ENCODE data around the gene PXN. TPM values are rescaled to one million over a fixed set of nuclear protein-coding genes. Genes with fewer than 3 reads are reported as not detected.

Gene PXN
- total RNA-seq, 2 experiments from 2014 or later = 74.5 to 104 TPM

Other genes with a start within 250 kb of the PXN start
- gene RAB35, start 149.0 kb downstream of the PXN start, total RNA-seq = 10 to 100 TPM; 58.4 to 63.2 TPM
- gene GCN1, start 71.0 kb downstream of the PXN start, total RNA-seq = 100 to 1,000 TPM; 125 to 139 TPM
- gene RPLP0, start 64.6 kb downstream of the PXN start, total RNA-seq = 1,000 to 10,000 TPM; 3,424 to 4,221 TPM
- gene RNU4-2, start 26.2 kb upstream of the PXN start, total RNA-seq = 1,000 to 10,000 TPM in 1 of 2 experiments, 100 to 1,000 TPM in 1; 385 to 1,689 TPM
- gene RNU4-1, start 27.5 kb upstream of the PXN start, total RNA-seq = 1,000 to 10,000 TPM in 1 of 2 experiments, 100 to 1,000 TPM in 1; 323 to 1,150 TPM
- 1 to 10 TPM; 2.2 to 4.0 TPM for gene SIRT4, start 36.6 kb upstream of the PXN start, total RNA-seq
- under 1 TPM in 1 of 2 experiments, not detected in 1; 0.51 TPM for gene PLA2G1B, start 62.0 kb upstream of the PXN start, total RNA-seq
- gene MSI1, start 103.4 kb upstream of the PXN start, total RNA-seq = 1 to 10 TPM in 1 of 2 experiments, under 1 TPM in 1; 0.96 to 1.3 TPM
- gene COX6A1, start 172.4 kb upstream of the PXN start, total RNA-seq = 100 to 1,000 TPM; 424 to 495 TPM
- gene TRIAP1, start 180.7 kb upstream of the PXN start, total RNA-seq = 10 to 100 TPM; 20.9 to 36.0 TPM
- 10 to 100 TPM; 26.3 to 36.3 TPM for gene GATC, start 180.7 kb upstream of the PXN start, total RNA-seq
- gene SRSF9, start 204.0 kb upstream of the PXN start, total RNA-seq = 100 to 1,000 TPM; 140 to 209 TPM
- 100 to 1,000 TPM; 166 to 169 TPM for gene DYNLL1, start 230.4 kb upstream of the PXN start, total RNA-seq

Measured in activated CD4-positive, alpha-beta T cell treated with anti-CD3 and anti-CD28 coated beads for 36 hours (primary cell).